ENCODE results near the gene GRID1. TPM values are rescaled to one million over a fixed set of nuclear protein-coding genes. Genes with fewer than 3 reads are reported as not detected.

Gene GRID1
- total RNA-seq, 1 donor from 2014 or later: 0.60 TPM

- Mint-ChIP-seq H3K27me3 (ENCODE audit: low read depth) (no peaks in the 10 kb centered on the region), H3K9me3 (ENCODE audit: low read depth) (peaks cover 11% of the 10 kb centered on the region), H3K4me1 (ENCODE audit: low read depth) (no peaks in the 10 kb centered on the region), H3K4me3 (ENCODE audit: unreplicated experiment) (no peak overlapping the region), H3K27ac (ENCODE audit: unreplicated experiment) (no peak overlapping the region), H3K36me3 (ENCODE audit: low read depth) (no peaks in the 10 kb centered on the region)
- DNase-seq (ENCODE audit: low spot score): no peak
- TF ChIP-seq, protein P1, sequence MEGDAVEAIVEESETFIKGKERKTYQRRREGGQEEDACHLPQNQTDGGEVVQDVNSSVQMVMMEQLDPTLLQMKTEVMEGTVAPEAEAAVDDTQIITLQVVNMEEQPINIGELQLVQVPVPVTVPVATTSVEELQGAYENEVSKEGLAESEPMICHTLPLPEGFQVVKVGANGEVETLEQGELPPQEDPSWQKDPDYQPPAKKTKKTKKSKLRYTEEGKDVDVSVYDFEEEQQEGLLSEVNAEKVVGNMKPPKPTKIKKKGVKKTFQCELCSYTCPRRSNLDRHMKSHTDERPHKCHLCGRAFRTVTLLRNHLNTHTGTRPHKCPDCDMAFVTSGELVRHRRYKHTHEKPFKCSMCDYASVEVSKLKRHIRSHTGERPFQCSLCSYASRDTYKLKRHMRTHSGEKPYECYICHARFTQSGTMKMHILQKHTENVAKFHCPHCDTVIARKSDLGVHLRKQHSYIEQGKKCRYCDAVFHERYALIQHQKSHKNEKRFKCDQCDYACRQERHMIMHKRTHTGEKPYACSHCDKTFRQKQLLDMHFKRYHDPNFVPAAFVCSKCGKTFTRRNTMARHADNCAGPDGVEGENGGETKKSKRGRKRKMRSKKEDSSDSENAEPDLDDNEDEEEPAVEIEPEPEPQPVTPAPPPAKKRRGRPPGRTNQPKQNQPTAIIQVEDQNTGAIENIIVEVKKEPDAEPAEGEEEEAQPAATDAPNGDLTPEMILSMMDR (IDR thresholded peaks at IDR 0.05): no peak
Measured at GRCh38 chr10:85734791-85735190, 631.8 kb downstream of the GRID1 start.

DNA sequence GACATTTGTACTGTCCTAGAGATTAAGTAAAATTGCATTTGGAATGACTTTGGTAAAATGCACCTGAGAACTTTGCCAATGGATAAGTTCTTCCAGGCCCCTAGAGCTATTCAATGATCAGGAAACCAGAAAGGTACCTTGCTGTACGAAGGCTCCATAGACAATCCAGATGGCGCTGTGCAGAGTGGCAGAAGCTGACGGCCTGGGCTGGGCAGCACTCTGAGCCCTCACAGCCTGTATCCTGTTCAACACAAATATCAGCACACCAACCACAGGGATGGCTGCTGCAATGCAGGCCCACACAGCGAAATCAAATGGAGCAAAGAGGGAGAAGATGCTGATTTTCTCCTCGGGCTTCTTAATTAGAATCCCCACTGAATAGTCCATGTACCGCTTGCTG, 642.4 kb downstream of the GRID1 start:
- H3K36me3 Mint-ChIP-seq (ENCODE audit: low read depth): no peaks in the 10 kb centered on the region
- DNase-seq (ENCODE audit: low spot score): no peak
- no peak overlapping the region for H3K4me3 Mint-ChIP-seq (ENCODE audit: unreplicated experiment)
- H3K9me3 Mint-ChIP-seq (ENCODE audit: low read depth): peaks cover 11% of the 10 kb centered on the region
- H3K27me3 Mint-ChIP-seq (ENCODE audit: low read depth): no peaks in the 10 kb centered on the region
- TF ChIP-seq, protein P1 (IDR thresholded peaks at IDR 0.05): no peak
- peaks cover under 1% of the 10 kb centered on the region for H3K4me1 Mint-ChIP-seq (ENCODE audit: low read depth)
- H3K27ac Mint-ChIP-seq (ENCODE audit: unreplicated experiment): no peak overlapping the region

GRCh38 chr10:85720931-85721590, 645.5 kb downstream of the GRID1 start:
- no peak overlapping the region for H3K27ac Mint-ChIP-seq (ENCODE audit: unreplicated experiment)
- peaks cover 5% of the 10 kb centered on the region for H3K4me1 Mint-ChIP-seq (ENCODE audit: low read depth)
- H3K4me3 Mint-ChIP-seq (ENCODE audit: unreplicated experiment): no peak overlapping the region
- TF ChIP-seq, protein P1 (IDR thresholded peaks at IDR 0.05): no peak
- no peaks in the 10 kb centered on the region for H3K36me3 Mint-ChIP-seq (ENCODE audit: low read depth)
- peaks cover 8% of the 10 kb centered on the region for H3K9me3 Mint-ChIP-seq (ENCODE audit: low read depth)
- no peaks in the 10 kb centered on the region for H3K27me3 Mint-ChIP-seq (ENCODE audit: low read depth)
- DNase-seq (ENCODE audit: low spot score): no peak

GRCh38 chr10:85719408-85719807, 647.2 kb downstream of the GRID1 start:
- TF ChIP-seq, protein P1 (IDR thresholded peaks at IDR 0.05): no peak
- peaks cover 8% of the 10 kb centered on the region for H3K9me3 Mint-ChIP-seq (ENCODE audit: low read depth)
- no peak overlapping the region for H3K4me3 Mint-ChIP-seq (ENCODE audit: unreplicated experiment)
- H3K27me3 Mint-ChIP-seq (ENCODE audit: low read depth): no peaks in the 10 kb centered on the region
- H3K4me1 Mint-ChIP-seq (ENCODE audit: low read depth): peaks cover 5% of the 10 kb centered on the region
- H3K27ac Mint-ChIP-seq (ENCODE audit: unreplicated experiment): no peak overlapping the region
- H3K36me3 Mint-ChIP-seq (ENCODE audit: low read depth): no peaks in the 10 kb centered on the region
- DNase-seq (ENCODE audit: low spot score): no peak

GRCh38 chr10:85713885-85714284, 652.7 kb downstream of the GRID1 start:
- no peak overlapping the region for H3K4me3 Mint-ChIP-seq (ENCODE audit: unreplicated experiment)
- no peak for DNase-seq (ENCODE audit: low spot score)
- TF ChIP-seq, protein P1 (IDR thresholded peaks at IDR 0.05): no peak
- H3K27me3 Mint-ChIP-seq (ENCODE audit: low read depth): no peaks in the 10 kb centered on the region
- H3K36me3 Mint-ChIP-seq (ENCODE audit: low read depth): no peaks in the 10 kb centered on the region
- peaks cover 23% of the 10 kb centered on the region for H3K9me3 Mint-ChIP-seq (ENCODE audit: low read depth)
- H3K27ac Mint-ChIP-seq (ENCODE audit: unreplicated experiment): no peak overlapping the region
- H3K4me1 Mint-ChIP-seq (ENCODE audit: low read depth): peaks cover 1% of the 10 kb centered on the region
